ENCODE data around the gene AOX1.

- TF ChIP-seq POLR2A (IDR thresholded peaks at IDR 0.05): no peak
- no peak for TF ChIP-seq CTCF (IDR thresholded peaks at IDR 0.05)
Measured at GRCh38 chr2:200577027-200577426, 8.8 kb upstream of the AOX1 start.

All from prostate gland (tissue), 2 donors.